CD14-positive monocyte (primary cell): ENCODE data around the gene ZNF563. TPM values are rescaled to one million over a fixed set of nuclear protein-coding genes. Genes with fewer than 3 reads are reported as not detected.

ENCODE experiments used
- DNase-seq, 3 donors: peaks; one replicate each; pipeline ENCODE4 v3.0.0-alpha.2; 2011 to 2022
- H2AFZ ChIP-seq: 2 replicates; pipeline ENCODE4 v1.6.0; 2012; ENCODE audit warnings: mild to moderate bottlenecking, low read depth, low read length, inconsistent platforms; ENCODE audit not compliant: insufficient read depth, poor library complexity, severe bottlenecking
- H3K27ac ChIP-seq, 2 donors: 1 replicate in 1 of 2; 2 replicates in 1 of 2; pipeline ENCODE4 v1.5.1; 2012 to 2013; ENCODE audit warnings: low read length in 2 of 2, control low read depth in 1 of 2, inconsistent platforms in 1 of 2, low read depth in 1 of 2, mild to moderate bottlenecking in 1 of 2
- H3K27me3 ChIP-seq, 2 donors: one replicate each; pipeline versions ENCODE4 v1.6.0 to v1.6.1; 2011 to 2013; ENCODE audit warnings: low read length in 2 of 2; ENCODE audit not compliant: control insufficient read depth in 2 of 2, insufficient read depth in 2 of 2
- H3K36me3 ChIP-seq, 2 donors: replicated peaks in 1 of 2; 1 replicate in 1 of 2; 2 replicates in 1 of 2; pipeline versions ENCODE4 v1.5.1 to v1.6.1; 2012 to 2013; ENCODE audit warnings: low read length in 2 of 2, control low read depth in 1 of 2, inconsistent platforms in 1 of 2, mild to moderate bottlenecking in 1 of 2; ENCODE audit not compliant: insufficient read depth in 2 of 2, control insufficient read depth in 1 of 2
- H3K4me1 ChIP-seq, 2 donors: 1 replicate in 1 of 2; 2 replicates in 1 of 2; pipeline versions ENCODE4 v1.5.1 to v1.6.1; 2012 to 2013; ENCODE audit warnings: low read length in 2 of 2, control low read depth in 1 of 2, inconsistent platforms in 1 of 2, mild to moderate bottlenecking in 1 of 2, moderate library complexity in 1 of 2; ENCODE audit not compliant: insufficient read depth in 2 of 2, control insufficient read depth in 1 of 2
- H3K4me2 ChIP-seq: replicated peaks from 2 replicates; pipeline ENCODE3; 2012; ENCODE audit warnings: low read length, moderate library complexity, mild to moderate bottlenecking; ENCODE audit not compliant: poor library complexity, severe bottlenecking; ENCODE audit errors: extremely low read depth
- H3K4me3 ChIP-seq, 3 experiments: fragments of 200-600 bp in 1 of 3; sonication (generic) in 1 of 3; replicated peaks in 1 of 3; 1 replicate in 2 of 3; 2 replicates in 1 of 3; pipeline ENCODE4 v1.5.1; 2011 to 2013; ENCODE audit warnings: low read length in 3 of 3, mild to moderate bottlenecking in 3 of 3, control low read depth in 2 of 3, low read depth in 2 of 3, inconsistent platforms in 1 of 3, moderate library complexity in 1 of 3
- H3K79me2 ChIP-seq: 2 replicates; pipeline ENCODE4 v1.6.0; 2012; ENCODE audit warnings: mild to moderate bottlenecking, control low read depth, inconsistent platforms, low read length, moderate library complexity; ENCODE audit not compliant: insufficient read depth
- H3K9ac ChIP-seq: 2 replicates; pipeline ENCODE4 v1.6.0; 2017; ENCODE audit warnings: low read length, mild to moderate bottlenecking; ENCODE audit not compliant: insufficient read depth, poor library complexity, severe bottlenecking
- H3K9me3 ChIP-seq, 2 donors: replicated peaks in 1 of 2; 1 replicate in 1 of 2; 2 replicates in 1 of 2; pipeline versions ENCODE4 v1.5.1 to v1.6.1; 2012 to 2013; ENCODE audit warnings: low read length in 2 of 2, control low read depth in 1 of 2; ENCODE audit not compliant: control insufficient read depth in 1 of 2, insufficient read depth in 1 of 2
- H4K20me1 ChIP-seq: 2 replicates; pipeline ENCODE4 v1.6.0; 2012; ENCODE audit warnings: mild to moderate bottlenecking, low read length, control low read depth, moderate library complexity; ENCODE audit not compliant: insufficient read depth
- H3K27ac Mint-ChIP-seq, 7 donors: one replicate each; pipeline ENCODE4 v1.8.0; 2020; ENCODE audit warnings: mild to moderate bottlenecking in 7 of 7, mixed read lengths in 7 of 7, moderate library complexity in 6 of 7, inconsistent platforms in 2 of 7
- H3K27me3 Mint-ChIP-seq, 3 donors: one replicate each; pipeline ENCODE4 v1.8.0; 2021 to 2022; ENCODE audit warnings: low read depth in 3 of 3, mild to moderate bottlenecking in 3 of 3, mixed read lengths in 3 of 3, moderate library complexity in 3 of 3, inconsistent platforms in 1 of 3
- H3K36me3 Mint-ChIP-seq, 2 donors: one replicate each; pipeline ENCODE4 v1.8.0; 2020; ENCODE audit warnings: mixed read lengths in 2 of 2, inconsistent platforms in 1 of 2, mild to moderate bottlenecking in 1 of 2
- H3K4me1 Mint-ChIP-seq: one replicate; pipeline ENCODE4 v1.8.0; 2020; ENCODE audit warnings: mild to moderate bottlenecking, mixed read lengths
- H3K4me3 Mint-ChIP-seq, 2 donors: one replicate each; pipeline ENCODE4 v1.8.0; 2020; ENCODE audit warnings: mild to moderate bottlenecking in 2 of 2, mixed read lengths in 2 of 2, moderate library complexity in 1 of 2
- H3K9me3 Mint-ChIP-seq, 7 donors: one replicate each; pipeline ENCODE4 v1.8.0; 2020 to 2022; ENCODE audit warnings: mixed read lengths in 7 of 7, mild to moderate bottlenecking in 6 of 7, moderate library complexity in 6 of 7, inconsistent platforms in 2 of 7
- CTCF ChIP-seq: fragments of 200-600 bp; IDR thresholded peaks from one replicate; pipeline ENCODE4 v1.8.0; 2022; ENCODE audit warnings: antibody characterized with exemption, mild to moderate bottlenecking
- WGBS: methylation state at CpG from one replicate; pipeline ENCODE4 v1.1.5; 2013; ENCODE audit warnings: missing lambda C conversion rate; ENCODE audit not compliant: insufficient coverage; 5-methylcytosine and 5-hydroxymethylcytosine counted together
- intact Hi-C, 2 donors: fragments of 100-400 bp; cut with micrococcal nuclease; formaldehyde crosslinking; loops; one replicate each; pipeline versions ENCODE4 v1.15.0 to v1.15.1; 2023
- polyA plus RNA-seq, 3 donors: library from polyadenylated mRNA; depleted of rRNA in 1 of 3; unstranded in 2 of 3; stranded (reverse) in 1 of 3; fragments of 300-500 nt in 2 of 3; fragments of >200 nt in 1 of 3; fragmentation: Illumina TruSeq in 2 of 3; gene quantifications; 1 replicate in 2 of 3; 2 replicates in 1 of 3; pipeline ENCODE4 v1.2.3, GENCODE V29; 2012 to 2021

Gene ZNF563
- polyA plus RNA-seq, 3 donors, result 0.09 to 0.99 (median 0.29) TPM

- no peak for DNase-seq
- no peaks in the 10 kb centered on the region for H3K79me2 ChIP-seq
- H3K27ac ChIP-seq, result no peak overlapping the region
- H3K27me3 Mint-ChIP-seq, result no peaks in the 10 kb centered on the region
- no peak overlapping the region for H3K4me2 ChIP-seq
- H3K4me1 ChIP-seq, result no peaks in the 10 kb centered on the region
- H3K4me1 Mint-ChIP-seq, result no peaks in the 10 kb centered on the region
- H3K9ac ChIP-seq, result no peak overlapping the region
- H2AFZ ChIP-seq, result no peak overlapping the region
- H3K36me3 ChIP-seq, result peaks cover 0 to 17% of the 10 kb centered on the region in 2 donors
- peaks cover 45 to 87% (median 84%) of the 10 kb centered on the region in 7 donors for H3K9me3 Mint-ChIP-seq
- no peak overlapping the region for H3K4me3 Mint-ChIP-seq
- H4K20me1 ChIP-seq, result no peaks in the 10 kb centered on the region
- peaks cover 46 to 91% of the 10 kb centered on the region in 2 donors for H3K9me3 ChIP-seq
- TF ChIP-seq CTCF, result no peak
- no peak overlapping the region for H3K27ac Mint-ChIP-seq
- 100% methylated on average over 4 of the region's 8 CpGs for WGBS
- H3K4me3 ChIP-seq, result peak overlapping the region in 1 of 3 experiments; percentile 38
- intact Hi-C loops, result no loop called here
- no peaks in the 10 kb centered on the region for H3K27me3 ChIP-seq
- H3K36me3 Mint-ChIP-seq, result peaks cover 4 to 12% of the 10 kb centered on the region in 2 donors
Observed at GRCh38 chr19:12350185-12350889, 16.9 kb upstream of the ZNF563 start.

GRCh38 chr19:12346896-12347295 is 13.5 kb upstream of the ZNF563 start:
- no peaks in the 10 kb centered on the region for H3K4me1 Mint-ChIP-seq
- intact Hi-C loops, result no loop called here
- Histone ChIP-seq H3K79me2 (no peaks in the 10 kb centered on the region), H3K27ac (no peak overlapping the region), H4K20me1 (no peaks in the 10 kb centered on the region), H2AFZ (no peak overlapping the region), H3K9ac (no peak overlapping the region), H3K4me2 (no peak overlapping the region), H3K27me3 (no peaks in the 10 kb centered on the region), H3K4me1 (no peaks in the 10 kb centered on the region), H3K4me3 (no peak overlapping the region), H3K9me3 (peaks cover 43 to 87% of the 10 kb centered on the region in 2 donors), H3K36me3 (peaks cover 0 to 17% of the 10 kb centered on the region in 2 donors)
- no peak for DNase-seq
- no peak overlapping the region for H3K27ac Mint-ChIP-seq
- peaks cover 4 to 12% of the 10 kb centered on the region in 2 donors for H3K36me3 Mint-ChIP-seq
- WGBS, result 60% methylated on average over 1 of the region's 2 CpGs
- no peak overlapping the region for H3K4me3 Mint-ChIP-seq
- H3K9me3 Mint-ChIP-seq, result peaks cover 38 to 86% (median 76%) of the 10 kb centered on the region in 7 donors
- TF ChIP-seq CTCF, result no peak
- peaks cover 0 to 1% (median 0%) of the 10 kb centered on the region in 3 donors for H3K27me3 Mint-ChIP-seq
